Psoas muscle (tissue), 8 donors: ENCODE data around the gene SAMD7. TPM values are rescaled to one million over a fixed set of nuclear protein-coding genes. Genes with fewer than 3 reads are reported as not detected.

ENCODE experiments used
- ATAC-seq, 4 donors: fragments of 200-7000 bp; cut with Tn5 transposase; one replicate each; pipeline ENCODE4 v1.9.1; 2020; ENCODE audit warnings: moderate library complexity in 3 of 4, mild to moderate bottlenecking in 2 of 4
- DNase-seq, 2 donors: peaks; one replicate each; pipeline ENCODE4 v3.0.0-alpha.2; 2020
- H3K27ac ChIP-seq: fragments of 200-600 bp; one replicate; pipeline ENCODE4 v1.8.0; 2022
- H3K27me3 ChIP-seq, 3 donors: fragments of 200-600 bp in 1 of 3; one replicate each; pipeline versions ENCODE4 v1.6.1 to v1.8.0; 2013 to 2022; ENCODE audit warnings: low read length in 2 of 3, mild to moderate bottlenecking in 2 of 3, moderate library complexity in 1 of 3; ENCODE audit not compliant: insufficient read depth in 3 of 3
- H3K36me3 ChIP-seq, 2 donors: fragments of 200-600 bp in 1 of 2; one replicate each; pipeline versions ENCODE4 v1.6.1 to v1.8.0; 2013 to 2022; ENCODE audit warnings: low read depth in 1 of 2, mild to moderate bottlenecking in 1 of 2, moderate library complexity in 1 of 2; ENCODE audit not compliant: insufficient read depth in 1 of 2
- H3K4me1 ChIP-seq: fragments of 200-600 bp; one replicate; pipeline ENCODE4 v1.8.0; 2022
- H3K4me3 ChIP-seq: fragments of 200-600 bp; one replicate; pipeline ENCODE4 v1.8.0; 2022; ENCODE audit warnings: mild to moderate bottlenecking
- H3K9me3 ChIP-seq: fragments of 200-600 bp; one replicate; pipeline ENCODE4 v1.8.0; 2022
- WGBS, 3 donors: extraction: QIAGEN DNeasy Blood & Tissue Kit; methylation state at CpG; one replicate each; pipeline versions ENCODE4 v1.1.6 to v1.1.7; 2013; 5-methylcytosine and 5-hydroxymethylcytosine counted together
- intact Hi-C, 2 donors: fragments of 100-400 bp; cut with DNase I; formaldehyde crosslinking; loops; one replicate each; pipeline versions ENCODE4 v1.11.0 to v1.14.2; 2022
- polyA plus RNA-seq, 3 donors: library from polyadenylated mRNA; stranded (reverse); fragments of 200-250 nt; gene quantifications; one replicate each; pipeline ENCODE4 v1.2.3, GENCODE V29; 2013
- total RNA-seq, 4 donors: library from RNA; stranded (reverse); fragmentation: NEBNext Ultra II Directional in 2 of 4; extraction: Animal tissue kit (Norgen Biotek cat#: 25700) in 2 of 4; gene quantifications; one replicate each; pipeline versions ENCODE4 v1.2.1 to v1.2.4, GENCODE V29; 2021 to 2023
- TF ChIP-seq, protein P1 (sequence below): fragments of 200-600 bp; IDR thresholded peaks from one replicate; pipeline ENCODE4 v1.8.0; 2022; ENCODE audit warnings: antibody characterized with exemption
- donor health status: healthy with polysubstance abuse.
- donor health status: DM: no; HTN: no; CAD: no; lungs with moderate emphysema.
- donor health status: Bipolar disorder and iron deficiency.
- donor health status: healthy.
- donor health status: DM: yes; HTN: yes; CAD: no.
- donor health status: DM: no; HTN: no; CAD: no.
- donor health status: DM: no; HTN: no; CAD: no.
- donor health status: DM: yes; HTN: yes; CAD: no.

The SAMD7 gene
- total and polyA plus RNA-seq, 7 donors: not detected

DNA sequence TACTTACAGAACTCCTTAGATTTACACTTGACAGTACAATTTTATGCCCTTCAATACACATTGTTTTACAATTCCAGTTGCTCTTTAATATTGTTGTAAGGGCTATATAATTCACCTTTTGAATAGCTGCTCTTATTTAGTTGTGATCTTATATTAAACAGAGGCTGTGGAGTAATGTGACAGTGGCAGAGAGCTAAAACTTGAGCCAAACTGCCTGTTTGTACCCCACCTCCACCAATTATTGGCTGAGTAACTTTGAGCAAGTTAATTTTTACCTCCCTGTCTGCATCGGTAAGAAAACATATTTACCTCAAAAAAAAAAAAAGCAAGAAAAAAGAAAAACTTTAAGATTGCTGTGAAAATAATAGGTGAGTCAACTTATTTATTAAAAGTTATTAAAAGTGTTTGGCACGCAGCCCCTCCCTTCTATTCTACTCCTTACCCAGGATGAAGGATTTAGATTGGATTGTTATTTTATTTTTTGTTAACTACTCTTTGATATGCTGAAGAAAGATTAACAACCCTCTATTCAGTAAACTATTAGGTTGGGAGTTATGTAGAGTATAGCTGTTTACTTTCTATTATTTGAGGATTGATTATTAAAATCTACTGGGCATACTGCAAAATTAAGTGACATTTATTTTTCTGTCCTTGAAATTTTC, 57.0 kb downstream of the SAMD7 start:
- H3K27me3 ChIP-seq: no peaks in the 10 kb centered on the region
- peaks cover 50% of the 10 kb centered on the region for H3K4me1 ChIP-seq
- TF ChIP-seq, protein P1, sequence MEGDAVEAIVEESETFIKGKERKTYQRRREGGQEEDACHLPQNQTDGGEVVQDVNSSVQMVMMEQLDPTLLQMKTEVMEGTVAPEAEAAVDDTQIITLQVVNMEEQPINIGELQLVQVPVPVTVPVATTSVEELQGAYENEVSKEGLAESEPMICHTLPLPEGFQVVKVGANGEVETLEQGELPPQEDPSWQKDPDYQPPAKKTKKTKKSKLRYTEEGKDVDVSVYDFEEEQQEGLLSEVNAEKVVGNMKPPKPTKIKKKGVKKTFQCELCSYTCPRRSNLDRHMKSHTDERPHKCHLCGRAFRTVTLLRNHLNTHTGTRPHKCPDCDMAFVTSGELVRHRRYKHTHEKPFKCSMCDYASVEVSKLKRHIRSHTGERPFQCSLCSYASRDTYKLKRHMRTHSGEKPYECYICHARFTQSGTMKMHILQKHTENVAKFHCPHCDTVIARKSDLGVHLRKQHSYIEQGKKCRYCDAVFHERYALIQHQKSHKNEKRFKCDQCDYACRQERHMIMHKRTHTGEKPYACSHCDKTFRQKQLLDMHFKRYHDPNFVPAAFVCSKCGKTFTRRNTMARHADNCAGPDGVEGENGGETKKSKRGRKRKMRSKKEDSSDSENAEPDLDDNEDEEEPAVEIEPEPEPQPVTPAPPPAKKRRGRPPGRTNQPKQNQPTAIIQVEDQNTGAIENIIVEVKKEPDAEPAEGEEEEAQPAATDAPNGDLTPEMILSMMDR: no peak
- no peaks in the 10 kb centered on the region for H3K9me3 ChIP-seq
- WGBS, 3 donors: 36 to 55% (median 44%) methylated on average over 2 of the region's 2 CpGs
- H3K36me3 ChIP-seq: peaks cover 0 to 8% of the 10 kb centered on the region in 2 donors
- intact Hi-C loops: loop anchor here in 1 of 2 donors (5.0 kb wide), 2 partner anchors 106 to 191 kb away; no protein-coding TSS in a partner anchor
- H3K4me3 ChIP-seq: peak overlapping the region; percentile 86
- ATAC-seq (no peak), DNase-seq (no peak)
- no peak overlapping the region for H3K27ac ChIP-seq

DNA sequence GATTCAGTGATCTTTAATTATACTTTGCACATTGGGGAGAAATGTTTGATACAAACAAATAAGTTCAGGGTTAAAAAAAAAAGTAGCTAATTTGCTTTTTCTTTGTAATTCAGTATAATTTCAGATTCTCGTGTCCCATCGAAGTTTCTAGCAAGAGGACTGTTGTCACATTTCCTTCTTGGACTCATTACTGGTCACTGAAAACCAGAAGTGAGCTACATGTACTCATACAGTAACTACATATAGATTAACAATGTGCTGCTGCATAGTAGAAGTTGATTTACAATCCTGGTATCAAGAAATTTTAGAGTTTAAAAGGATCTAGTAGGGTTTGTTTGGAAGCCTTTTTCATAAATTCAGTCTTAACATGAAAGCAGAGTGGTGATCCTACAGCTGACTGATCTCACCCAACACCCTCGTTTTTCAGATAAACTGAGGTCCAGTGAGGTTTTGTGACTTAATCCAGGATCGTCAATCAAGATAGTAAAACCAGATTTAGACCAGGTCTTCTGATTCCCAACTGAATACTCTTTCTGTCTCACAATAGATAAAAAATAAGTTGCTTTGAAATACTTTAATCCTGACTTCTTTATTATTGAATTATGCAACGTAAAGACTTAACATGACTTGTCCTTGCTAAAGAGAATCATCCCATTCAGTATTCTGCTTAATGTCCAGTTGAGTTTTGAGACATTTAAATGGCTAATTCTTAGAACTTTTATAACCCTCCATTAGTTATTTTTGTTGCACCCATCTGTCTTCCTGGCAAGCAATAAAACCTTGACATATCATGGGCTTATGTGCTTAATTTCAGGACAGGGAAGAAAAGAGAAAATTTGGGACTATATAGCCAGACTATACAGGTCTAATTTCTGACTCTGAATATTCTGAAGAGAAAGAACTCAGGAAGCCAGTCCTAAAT, 58.1 kb downstream of the SAMD7 start:
- intact Hi-C loops: loop anchor here (5.0 to 10.0 kb wide), 3 partner anchors 107 to 192 kb away; no protein-coding TSS in a partner anchor
- no peak overlapping the region for H3K27ac ChIP-seq
- H3K27me3 ChIP-seq: no peaks in the 10 kb centered on the region
- no peak for ATAC-seq
- H3K36me3 ChIP-seq: peaks cover 0 to 8% of the 10 kb centered on the region in 2 donors
- WGBS, 3 donors: 46 to 60% (median 50%) methylated on average over 5 of the region's 5 CpGs
- H3K4me3 ChIP-seq: no peak overlapping the region
- no peak for DNase-seq
- H3K9me3 ChIP-seq: no peaks in the 10 kb centered on the region
- H3K4me1 ChIP-seq: peaks cover 50% of the 10 kb centered on the region
- TF ChIP-seq, protein P1: no peak

DNA sequence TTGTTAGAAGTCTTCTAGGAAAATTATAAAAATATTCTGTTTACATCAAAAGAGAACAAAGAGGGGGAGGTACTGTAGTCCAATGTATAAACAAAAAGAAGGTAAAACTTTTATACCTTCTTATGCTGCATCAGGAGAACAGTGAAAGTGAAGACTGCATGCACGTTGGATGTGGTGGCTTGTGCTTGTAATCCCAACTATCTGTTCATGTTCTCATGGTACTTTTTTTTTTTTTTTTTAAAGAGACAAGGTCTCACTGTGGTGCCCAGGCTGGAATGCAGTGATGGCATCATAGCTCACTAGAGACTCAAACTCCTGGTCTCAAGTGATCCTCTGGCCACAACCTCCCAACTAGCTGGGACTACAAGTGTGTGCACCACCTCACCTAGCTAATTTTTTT, 59.5 kb downstream of the SAMD7 start:
- 8 to 19% (median 15%) methylated on average over 1 of the region's 1 CpG for WGBS, 3 donors
- intact Hi-C loops: loop anchor here in 1 of 2 donors (10.0 kb wide), 1 partner anchor 176 kb away; no protein-coding TSS in a partner anchor
- Histone ChIP-seq H3K4me3 (no peak overlapping the region), H3K9me3 (no peaks in the 10 kb centered on the region), H3K4me1 (peaks cover 50% of the 10 kb centered on the region), H3K27ac (no peak overlapping the region), H3K36me3 (peaks cover 0 to 18% of the 10 kb centered on the region in 2 donors), H3K27me3 (no peaks in the 10 kb centered on the region)
- TF ChIP-seq, protein P1: no peak
- ATAC-seq: no peak
- no peak for DNase-seq

DNA sequence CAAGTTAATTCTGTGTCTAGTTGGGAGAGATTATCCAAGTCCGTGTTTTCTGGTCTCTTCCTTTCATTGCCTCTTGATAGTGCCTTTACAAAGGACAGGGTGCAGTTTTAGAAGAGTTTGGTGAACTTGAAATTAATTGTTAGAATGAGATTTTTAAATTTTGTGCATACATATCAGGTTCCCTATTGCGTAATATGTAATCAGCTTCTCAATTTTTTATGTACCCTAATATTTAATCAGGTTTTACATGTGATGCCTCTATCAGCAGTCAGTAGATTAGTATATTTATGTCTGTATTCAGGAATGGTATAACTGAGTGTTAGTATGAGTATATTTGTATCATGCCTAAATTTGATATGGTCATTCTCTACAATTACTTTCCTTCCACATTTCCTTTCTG, 60.1 kb downstream of the SAMD7 start:
- TF ChIP-seq, protein P1: no peak
- intact Hi-C loops: loop anchor here in 1 of 2 donors (10.0 kb wide), 1 partner anchor 177 kb away; no protein-coding TSS in a partner anchor
- no peak overlapping the region for H3K27ac ChIP-seq
- DNase-seq (no peak), ATAC-seq (no peak)
- H3K4me3 ChIP-seq: no peak overlapping the region
- H3K27me3 ChIP-seq: no peaks in the 10 kb centered on the region
- WGBS, 3 donors: 65 to 91% (median 70%) methylated on average over 2 of the region's 2 CpGs
- H3K36me3 ChIP-seq: peaks cover 0 to 25% of the 10 kb centered on the region in 2 donors
- H3K9me3 ChIP-seq: no peaks in the 10 kb centered on the region
- H3K4me1 ChIP-seq: peaks cover 50% of the 10 kb centered on the region
